HG02884 (cell line): ENCODE results near the gene LNPEP.
A peak's percentile ranks its signal among the peaks of the same experiment; 100 is the strongest.

ENCODE experiments used
- ATAC-seq: cut with Tn5 transposase; IDR thresholded peaks from one replicate; pipeline ENCODE4 v1.9.1; 2021; ENCODE audit warnings: mild to moderate bottlenecking, moderate library complexity; ENCODE audit not compliant: unreplicated experiment

The LNPEP gene

GRCh38 chr5:96957254-96958049, 21.6 kb downstream of the LNPEP start:
- peak; percentile 49 for ATAC-seq

- ATAC-seq: no peak
Measured at GRCh38 chr5:96958977-96959376, 23.1 kb downstream of the LNPEP start.

GRCh38 chr5:96961053-96961452, 25.2 kb downstream of the LNPEP start:
- ATAC-seq: peak; percentile 57

DNA sequence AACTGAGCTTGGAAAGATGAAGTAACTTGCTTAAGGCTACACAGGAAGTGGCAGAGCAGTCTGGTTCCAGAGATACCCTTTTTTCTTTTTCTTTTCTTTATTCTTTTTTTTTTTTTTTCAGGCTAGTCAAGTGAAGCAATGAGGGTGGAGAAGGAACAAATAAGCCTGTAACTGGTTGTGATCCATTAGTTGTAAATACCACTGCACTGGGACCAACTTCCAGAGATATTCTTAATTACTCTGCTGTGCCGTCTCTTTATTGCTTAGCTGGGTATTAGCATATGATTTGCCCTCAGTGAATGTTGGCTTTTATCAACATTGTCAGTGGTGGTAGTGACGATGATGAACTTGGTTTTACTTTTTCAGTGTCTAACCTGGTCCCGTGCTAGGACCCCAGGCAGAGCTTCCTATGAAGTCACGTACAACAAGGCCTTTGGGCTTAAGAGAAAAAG, 26.7 kb downstream of the LNPEP start:
- no peak for ATAC-seq

GRCh38 chr5:96963267-96963666, 27.4 kb downstream of the LNPEP start:
- ATAC-seq: peak; percentile 49

- ATAC-seq: no peak
Measured at GRCh38 chr5:96966801-96967200, 30.9 kb downstream of the LNPEP start.

- ATAC-seq: no peak
Measured at GRCh38 chr5:96967400-96967799, 31.5 kb downstream of the LNPEP start.

DNA sequence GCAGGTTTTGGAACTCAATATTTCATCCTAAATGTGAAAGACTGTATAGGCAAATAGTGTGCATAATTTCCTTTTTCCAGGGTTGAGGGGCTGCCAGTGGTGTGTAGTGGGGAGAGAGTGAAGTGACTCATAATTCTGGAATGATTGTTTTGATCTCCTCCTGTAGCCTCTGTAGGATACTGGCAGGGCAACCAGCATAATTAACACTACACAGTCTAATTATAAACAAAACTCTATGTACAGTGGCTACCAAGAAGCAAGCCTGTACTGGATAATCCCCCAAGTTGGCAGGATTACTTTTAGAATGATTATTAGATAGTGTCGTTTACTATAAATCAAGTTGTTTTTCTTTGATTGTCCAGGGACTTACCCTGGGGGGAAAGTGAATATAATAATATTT, 32.2 kb downstream of the LNPEP start:
- ATAC-seq: no peak

GRCh38 chr5:96968614-96969013, 32.7 kb downstream of the LNPEP start:
- no peak for ATAC-seq

- ATAC-seq: no peak
Measured at GRCh38 chr5:96969366-96969765, 33.5 kb downstream of the LNPEP start.

- no peak for ATAC-seq
Measured at GRCh38 chr5:96972599-96973334, 36.9 kb downstream of the LNPEP start.

DNA sequence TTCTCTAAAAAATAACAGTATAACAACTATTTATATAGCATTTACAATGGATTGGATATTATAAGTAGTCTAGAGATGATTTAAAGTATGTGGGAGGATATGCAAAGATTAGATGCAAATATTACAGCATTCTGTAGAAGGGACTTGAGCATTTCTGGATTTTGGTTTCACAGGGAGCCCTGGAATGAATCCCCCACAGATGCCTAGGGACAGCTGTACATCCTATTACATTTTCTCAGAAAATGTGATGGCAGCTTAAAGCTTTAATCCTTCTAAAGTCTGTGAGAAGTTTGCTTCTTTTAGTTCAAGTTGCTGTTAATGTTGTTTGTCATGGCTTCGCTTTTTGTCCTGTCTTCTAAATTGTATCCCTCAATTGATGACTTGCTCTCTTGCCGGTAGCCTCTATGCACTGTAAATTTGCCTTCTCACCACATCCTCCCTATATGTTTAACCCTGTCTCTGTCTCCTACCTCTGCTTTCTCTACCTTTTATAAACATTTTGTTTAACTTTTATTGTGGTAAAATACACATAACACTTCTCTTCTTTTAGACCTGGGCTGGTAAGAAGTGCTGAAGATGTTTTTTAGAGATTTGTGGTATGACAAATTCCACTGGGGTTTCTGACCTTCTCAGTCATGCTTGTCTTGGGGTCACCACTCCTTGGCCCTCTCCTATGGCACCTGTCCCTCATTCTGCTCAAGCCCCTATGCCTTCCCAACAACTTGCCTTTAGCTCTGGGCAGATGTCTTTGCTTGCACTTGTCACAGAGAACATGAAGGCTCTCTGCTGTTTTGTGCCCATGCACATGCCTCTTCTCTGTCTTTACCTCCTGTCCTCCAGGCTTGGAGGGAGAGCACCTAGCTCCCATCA, 37.9 kb downstream of the LNPEP start:
- ATAC-seq: no peak

DNA sequence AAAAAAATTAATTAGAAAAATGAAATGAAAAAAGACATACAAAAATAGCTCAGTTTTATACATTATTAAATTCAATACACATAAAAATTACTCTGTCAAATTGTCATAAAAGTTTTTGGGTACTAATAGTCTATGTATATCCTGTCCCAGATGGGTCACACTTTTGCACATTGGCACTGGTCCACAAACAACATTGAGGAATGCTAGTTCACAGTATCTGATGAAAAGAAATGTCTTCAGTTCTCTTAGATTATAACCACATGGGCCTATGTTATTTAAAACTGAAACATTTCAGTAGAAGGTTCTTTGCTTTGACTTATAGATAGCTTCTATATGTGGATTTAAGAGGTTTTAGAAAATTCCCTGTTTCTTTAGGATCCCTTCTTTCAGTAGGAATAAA, 39.8 kb downstream of the LNPEP start:
- ATAC-seq: no peak

DNA sequence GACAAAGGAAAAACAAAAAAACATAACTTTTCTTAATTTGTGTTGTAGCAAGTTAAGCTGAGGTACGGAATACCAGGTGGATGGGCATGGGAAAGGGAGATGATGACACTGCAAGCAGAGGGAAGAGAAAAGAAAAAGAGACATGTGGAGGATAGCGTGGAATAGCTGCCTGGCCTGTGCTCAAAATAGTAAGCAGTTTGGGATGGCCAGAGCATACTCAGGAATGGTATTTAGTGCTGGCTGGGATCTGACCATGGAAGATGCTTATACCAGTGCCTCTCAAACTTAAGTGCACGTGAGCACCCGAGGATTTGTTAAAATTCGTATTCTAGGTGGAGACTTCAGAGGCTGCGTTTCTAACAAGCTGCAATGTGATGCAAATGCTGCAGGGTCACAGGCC, 41.3 kb downstream of the LNPEP start:
- no peak for ATAC-seq

DNA sequence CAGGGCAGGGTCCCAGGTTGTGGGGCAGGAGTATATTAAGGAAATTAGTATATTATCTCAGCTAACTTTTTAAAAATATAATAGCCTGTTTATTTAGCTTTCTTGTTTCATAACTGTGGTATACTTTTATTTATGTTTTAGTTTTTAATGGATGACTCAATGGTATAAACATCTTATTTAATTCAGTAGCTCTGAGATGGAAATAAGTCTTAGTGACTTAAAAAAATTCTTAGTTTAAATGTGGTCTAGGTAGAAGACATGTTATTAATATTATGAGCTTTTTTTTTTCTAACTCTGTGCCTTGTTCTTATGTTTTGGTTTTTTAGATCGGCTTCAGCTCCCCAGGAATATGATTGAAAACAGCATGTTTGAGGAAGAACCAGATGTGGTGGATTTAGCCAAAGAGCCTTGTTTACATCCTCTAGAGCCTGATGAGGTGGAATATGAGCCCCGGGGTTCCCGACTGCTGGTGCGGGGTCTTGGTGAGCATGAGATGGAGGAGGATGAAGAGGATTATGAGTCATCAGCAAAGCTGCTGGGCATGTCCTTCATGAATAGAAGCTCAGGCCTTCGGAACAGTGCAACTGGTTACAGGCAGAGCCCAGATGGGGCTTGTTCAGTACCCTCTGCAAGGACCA, 43.1 kb downstream of the LNPEP start:
- ATAC-seq: no peak

- ATAC-seq: no peak
Measured at GRCh38 chr5:96984506-96985192, 48.8 kb downstream of the LNPEP start.

GRCh38 chr5:96986450-96986849, 50.6 kb downstream of the LNPEP start:
- no peak for ATAC-seq

- ATAC-seq: no peak
Measured at GRCh38 chr5:96990102-96990501, 54.2 kb downstream of the LNPEP start.

DNA sequence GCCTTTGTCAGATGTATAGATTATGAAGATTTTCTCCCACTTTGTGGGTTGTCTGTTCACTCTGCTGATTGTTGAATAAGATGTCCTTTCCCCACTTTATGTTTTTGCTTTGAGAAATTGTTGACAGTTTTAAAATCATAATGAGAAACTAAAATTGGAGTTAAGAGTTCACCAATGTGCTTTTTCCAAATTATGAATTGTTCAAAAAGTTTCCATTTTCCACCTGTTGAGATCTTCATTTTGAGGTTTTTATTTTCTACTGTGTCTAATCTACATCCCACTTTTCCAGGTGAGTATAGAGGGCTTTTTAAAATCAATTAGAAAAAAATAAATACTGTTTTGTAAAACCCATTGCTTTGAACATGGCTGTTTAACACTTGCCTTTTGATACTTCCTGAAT, 55.8 kb downstream of the LNPEP start:
- ATAC-seq: no peak

DNA sequence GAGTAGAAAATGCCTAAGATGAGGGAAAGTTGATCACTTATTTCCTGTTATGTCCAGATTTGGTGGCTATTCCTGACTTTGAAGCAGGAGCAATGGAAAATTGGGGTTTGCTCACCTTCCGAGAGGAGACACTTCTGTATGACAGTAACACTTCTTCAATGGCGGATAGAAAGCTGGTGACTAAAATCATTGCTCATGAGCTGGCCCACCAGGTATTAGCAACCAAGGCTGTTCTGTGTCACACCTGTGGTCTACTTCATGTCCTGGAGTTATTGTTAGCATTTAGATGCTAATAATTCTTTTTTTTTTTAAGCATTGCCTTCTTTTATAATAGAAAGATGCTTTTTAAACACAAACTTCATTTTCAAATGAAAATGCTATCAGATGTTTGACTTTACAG, 57.9 kb downstream of the LNPEP start:
- ATAC-seq: no peak
